Left kidney (tissue), 2 donors: Measurements from ENCODE around the gene VSIG1. TPM values are rescaled to one million over a fixed set of nuclear protein-coding genes. Genes with fewer than 3 reads are reported as not detected.

Experiments used
- DNase-seq: peaks from one replicate; pipeline ENCODE4 v3.0.0-alpha.2; 2013
- polyA plus RNA-seq: library from polyadenylated mRNA; unstranded; fragments of 120-200 nt; gene quantifications from one replicate; pipeline ENCODE4 v1.2.1, GENCODE V29; 2013; ENCODE audit not compliant: insufficient read length

Gene VSIG1
- polyA plus RNA-seq, 1 donor = 1.1 TPM

GRCh38 chrX:108064001-108064400 is 19.1 kb downstream of the VSIG1 start:
- no peak for DNase-seq

DNA sequence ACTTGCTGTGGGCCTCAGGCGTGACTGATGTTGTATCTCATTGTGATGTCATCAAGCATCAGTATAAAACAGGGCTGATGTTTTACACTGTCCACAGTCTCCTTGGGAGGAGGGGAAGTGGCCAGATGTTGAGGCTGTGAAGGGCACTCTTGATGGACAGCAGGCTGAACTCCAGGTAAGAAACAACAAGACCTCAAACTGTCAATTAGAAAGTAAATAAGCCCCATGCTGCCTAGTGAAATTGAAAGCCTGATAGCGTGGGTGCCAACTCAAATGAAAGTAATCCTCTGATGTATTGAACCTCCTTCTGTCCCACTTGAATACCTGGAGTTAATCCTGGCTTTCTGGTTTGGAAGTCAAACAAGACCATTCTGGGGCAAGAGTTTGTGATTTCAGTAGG is 19.7 kb downstream of the VSIG1 start:
- DNase-seq = no peak

GRCh38 chrX:108068121-108068520 is 23.3 kb downstream of the VSIG1 start:
- no peak for DNase-seq

GRCh38 chrX:108070891-108071290 is 26.0 kb downstream of the VSIG1 start:
- DNase-seq = no peak

GRCh38 chrX:108071578-108071977 is 26.7 kb downstream of the VSIG1 start:
- no peak for DNase-seq

- DNase-seq = no peak
Observed at GRCh38 chrX:108072746-108073145, 27.9 kb downstream of the VSIG1 start.

GRCh38 chrX:108081110-108081509 is 36.2 kb downstream of the VSIG1 start:
- DNase-seq = no peak

DNA sequence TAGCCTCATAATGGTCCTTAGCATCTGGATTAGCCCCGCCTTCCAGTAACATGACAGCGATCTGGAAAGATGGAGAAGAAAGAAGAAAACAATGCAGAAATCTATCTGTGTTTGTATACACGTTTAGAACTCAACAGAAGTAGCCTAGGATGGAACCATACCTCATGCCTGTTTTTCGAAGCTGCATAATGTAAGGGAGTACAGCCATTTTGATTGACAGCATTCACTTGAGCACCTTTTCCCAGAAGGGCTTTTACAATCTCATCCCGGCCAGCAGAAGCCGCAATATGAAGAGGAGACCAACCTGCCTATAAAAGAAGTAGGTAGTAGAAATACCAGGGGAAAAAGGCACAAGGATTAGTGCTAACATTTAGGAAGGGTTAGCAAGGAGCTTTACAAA is 42.9 kb downstream of the VSIG1 start:
- DNase-seq = no peak

GRCh38 chrX:108088511-108088910 is 43.6 kb downstream of the VSIG1 start:
- DNase-seq = no peak

DNA sequence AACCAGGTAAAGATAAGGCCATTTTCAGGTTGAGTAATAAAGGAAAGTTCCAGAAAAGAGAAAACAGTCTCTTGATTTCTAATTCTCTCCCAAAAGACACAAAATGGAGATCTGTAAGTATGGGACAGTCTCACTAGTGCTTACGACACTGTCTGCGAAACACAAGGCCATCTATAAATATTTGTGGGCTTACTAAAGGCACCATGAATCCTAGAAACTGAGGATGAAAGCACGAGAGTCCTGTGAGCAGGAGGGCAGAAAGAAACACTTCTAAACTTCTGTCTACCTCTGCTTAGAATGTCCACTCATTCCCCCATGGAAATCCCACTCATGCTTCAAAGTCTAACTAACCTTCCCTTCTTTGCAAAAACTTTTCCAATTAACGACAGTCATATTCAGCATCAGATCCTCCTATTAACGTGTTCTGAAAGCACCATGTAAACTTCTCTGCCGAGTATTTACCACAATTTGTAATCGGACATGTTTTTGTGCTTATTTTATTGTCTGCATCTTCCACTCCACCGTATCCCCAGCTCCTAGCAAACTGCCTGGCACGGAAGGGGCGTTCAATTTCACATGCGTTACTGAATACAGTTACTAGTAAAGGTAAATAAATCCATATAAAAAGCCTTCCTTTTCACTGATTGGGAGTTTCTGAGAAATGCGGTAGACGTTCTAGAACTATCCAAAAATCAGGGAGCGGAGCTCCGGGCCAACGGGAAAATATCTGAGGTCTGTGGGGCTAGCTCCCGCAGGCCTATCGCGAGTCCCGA is 45.8 kb downstream of the VSIG1 start:
- DNase-seq = peak; percentile 15

- peak; percentile 94 for DNase-seq
Observed at GRCh38 chrX:108091264-108091877, 46.5 kb downstream of the VSIG1 start, which contains the start of the genes ATG4A and PSMD10. Gene ATG4A (plus strand): TSS chrX:108091778. CDS start chrX:108091827, 49 bp downstream. Gene PSMD10 (minus strand): TSS chrX:108091542. CDS start chrX:108091520, 22 bp downstream.

- DNase-seq = no peak
Observed at GRCh38 chrX:108091878-108092291, 47.0 kb downstream of the VSIG1 start.

GRCh38 chrX:108097380-108097779 is 52.5 kb downstream of the VSIG1 start:
- no peak for DNase-seq

DNA sequence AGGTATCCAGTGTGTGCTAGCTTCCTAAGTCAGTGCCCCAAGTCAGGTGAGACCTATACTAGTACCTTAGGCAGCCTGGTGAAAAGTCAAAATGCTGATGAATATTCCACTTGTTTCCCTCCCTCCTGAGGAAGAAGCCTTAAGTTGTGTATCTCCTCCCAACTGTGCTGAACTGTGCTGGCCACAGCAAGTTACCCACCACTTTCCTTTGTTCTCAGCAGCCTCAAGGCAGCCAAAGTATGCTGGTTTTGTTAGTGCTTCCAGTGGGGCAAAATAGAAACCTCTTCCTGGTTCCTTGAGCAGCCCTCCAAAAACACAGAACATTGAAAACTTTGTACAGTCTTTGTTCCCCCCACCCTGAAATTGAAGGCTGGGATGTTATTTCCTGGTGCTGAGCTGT is 60.6 kb downstream of the VSIG1 start:
- DNase-seq = no peak

GRCh38 chrX:108114541-108114940 is 69.7 kb downstream of the VSIG1 start:
- DNase-seq = no peak

- peak; percentile 11 for DNase-seq
Observed at GRCh38 chrX:108117988-108118387, 73.1 kb downstream of the VSIG1 start.

DNA sequence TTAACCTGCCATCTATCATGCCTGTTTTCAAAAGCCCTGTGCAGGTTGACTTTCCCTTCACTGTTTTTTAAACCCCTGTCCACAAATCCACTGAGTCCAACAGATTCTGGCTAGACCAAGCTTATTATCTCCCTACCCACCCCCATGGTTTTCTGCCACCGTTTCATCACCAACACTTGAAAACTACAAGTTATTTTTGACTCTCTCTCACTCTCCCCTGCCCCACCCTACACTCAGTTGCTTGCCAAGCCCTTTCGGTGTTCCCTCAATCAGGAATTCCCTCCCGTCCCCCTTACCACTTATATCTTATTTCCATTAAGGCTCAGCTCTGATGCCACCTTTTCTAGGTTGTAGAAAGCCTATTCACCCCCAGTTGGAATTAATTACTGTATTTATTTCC is 76.4 kb downstream of the VSIG1 start:
- DNase-seq = no peak

GRCh38 chrX:108122748-108123147 is 77.9 kb downstream of the VSIG1 start:
- no peak for DNase-seq

- no peak for DNase-seq
Observed at GRCh38 chrX:108123591-108124366, 78.9 kb downstream of the VSIG1 start.

DNA sequence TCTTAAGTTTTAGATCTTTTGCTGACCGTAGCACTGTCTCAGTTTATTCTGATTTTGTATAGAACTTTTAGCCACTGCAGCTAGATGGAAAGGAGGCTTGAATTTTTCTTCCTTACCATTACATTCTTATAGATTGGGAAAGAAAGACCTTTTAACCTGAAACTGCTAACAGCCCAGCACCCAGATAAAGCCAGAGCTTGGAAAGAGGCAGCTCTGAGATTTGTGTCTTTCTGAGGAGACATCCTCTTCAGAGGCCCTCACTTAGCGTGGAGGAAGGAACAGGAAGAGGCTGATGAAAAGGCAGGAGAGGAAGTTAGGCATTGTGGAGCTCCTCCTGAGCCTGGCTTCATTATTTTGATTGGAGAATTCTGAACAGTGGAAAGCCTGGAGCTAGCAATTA is 81.8 kb downstream of the VSIG1 start:
- no peak for DNase-seq

DNA sequence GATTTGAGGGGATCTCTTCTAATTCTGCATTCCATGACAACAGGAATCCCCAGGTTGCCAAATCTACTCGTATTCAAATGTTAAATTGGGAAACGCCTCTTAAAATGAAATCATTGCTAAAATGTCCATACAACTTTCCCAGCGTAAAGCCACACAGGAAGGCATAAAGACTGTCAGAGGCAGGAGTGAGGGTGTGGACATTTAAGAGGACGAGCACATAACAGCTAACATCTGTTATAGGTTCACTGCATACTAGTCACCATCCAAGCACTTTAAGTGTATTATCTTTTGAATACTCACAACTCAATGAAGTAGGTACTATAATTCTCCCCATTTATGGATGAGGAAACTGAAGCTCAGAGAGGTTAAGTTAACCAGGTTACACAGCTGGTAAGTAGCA is 82.3 kb downstream of the VSIG1 start:
- DNase-seq = no peak
